ENCODE results near the gene DNAJB8. TPM values are rescaled to one million over a fixed set of nuclear protein-coding genes. Genes with fewer than 3 reads are reported as not detected.

Gene DNAJB8
- total and polyA plus RNA-seq, 9 of the 15 experiments (the other 6 are each of a cell fraction or from before 2014, with no cell fraction given), result not detected

- TF ChIP-seq AFF1 (IDR thresholded peaks at IDR 0.05; ENCODE audit: low read depth in 1 of 2, partially characterized antibody in 2 of 2) (peak; percentile 26 to 29), HNRNPUL1 (IDR thresholded peaks at IDR 0.05; ENCODE audit: low read length) (no peak), DIDO1 (tag; IDR thresholded peaks at IDR 0.05; ENCODE audit: low read depth) (no peak), FUS (optimal IDR thresholded peaks at IDR 0.05; ENCODE audit: low read depth, low read length) (no peak), POLR2A (conservative IDR thresholded peaks at IDR 0.05) (peak; percentile 24; the same call in 1 of the 2 replicates), MYC (IDR thresholded peaks at IDR 0.05; ENCODE audit: low read depth, low read length) (no peak; the same call in 1 of the 2 replicates), MYC (CRISPR knock-in tag; IDR thresholded peaks at IDR 0.05; ENCODE audit: borderline replicate concordance, low read depth) (no peak), MCM2 (IDR thresholded peaks at IDR 0.05; ENCODE audit: low read depth) (no peak), DPF2 (IDR thresholded peaks at IDR 0.05) (peak; percentile 90), SFPQ (IDR thresholded peaks at IDR 0.05; ENCODE audit: low read depth, low read length) (no peak), ZNF449 (CRISPR knock-in tag; IDR thresholded peaks at IDR 0.05) (no peak), TCF3 (CRISPR knock-in tag; IDR thresholded peaks at IDR 0.05) (peak; percentile 75), EP300 (IDR thresholded peaks at IDR 0.05; ENCODE audit: low read length) (peak; percentile 87), U2AF2 (optimal IDR thresholded peaks at IDR 0.05; ENCODE audit: low read depth, low read length) (no peak), GABPA (tag; conservative IDR thresholded peaks at IDR 0.05; ENCODE audit: low read depth) (peak; percentile 46), SIN3A (IDR thresholded peaks at IDR 0.05; ENCODE audit: borderline replicate concordance in 2 of 2, control insufficient read depth in 1 of 2, low read depth in 2 of 2, low read length in 2 of 2) (0 out of 4 replicates have a peak, but pooled peaks of 1 of the 2 experiments have one; percentile 62), ZNF134 (CRISPR knock-in tag; conservative IDR thresholded peaks at IDR 0.05) (no peak), PTTG1 (tag; IDR thresholded peaks at IDR 0.05; ENCODE audit: low read depth) (no peak), SAFB (IDR thresholded peaks at IDR 0.05; ENCODE audit: borderline replicate concordance, low read depth, low read length) (no peak), FOXJ3 (CRISPR knock-in tag; IDR thresholded peaks at IDR 0.05) (no peak), ARID1B (IDR thresholded peaks at IDR 0.05) (peak; percentile 94)
Observed at GRCh38 chr3:128482666-128483656, 16.3 kb upstream of the DNAJB8 start (continued).

All from K562 (cell line).